Pericardium fibroblast (primary cell): Measurements from ENCODE around the gene SARS1. TPM values are rescaled to one million over a fixed set of nuclear protein-coding genes. Genes with fewer than 3 reads are reported as not detected.

Source experiments
- total RNA-seq: library from RNA; depleted of rRNA; stranded (reverse); fragments of >200 nt; gene quantifications from 2 replicates; pipeline ENCODE4 v1.2.3, GENCODE V29; 2015

SARS1 gene
- 220 and 297 TPM in 2 replicates for total RNA-seq

DNA sequence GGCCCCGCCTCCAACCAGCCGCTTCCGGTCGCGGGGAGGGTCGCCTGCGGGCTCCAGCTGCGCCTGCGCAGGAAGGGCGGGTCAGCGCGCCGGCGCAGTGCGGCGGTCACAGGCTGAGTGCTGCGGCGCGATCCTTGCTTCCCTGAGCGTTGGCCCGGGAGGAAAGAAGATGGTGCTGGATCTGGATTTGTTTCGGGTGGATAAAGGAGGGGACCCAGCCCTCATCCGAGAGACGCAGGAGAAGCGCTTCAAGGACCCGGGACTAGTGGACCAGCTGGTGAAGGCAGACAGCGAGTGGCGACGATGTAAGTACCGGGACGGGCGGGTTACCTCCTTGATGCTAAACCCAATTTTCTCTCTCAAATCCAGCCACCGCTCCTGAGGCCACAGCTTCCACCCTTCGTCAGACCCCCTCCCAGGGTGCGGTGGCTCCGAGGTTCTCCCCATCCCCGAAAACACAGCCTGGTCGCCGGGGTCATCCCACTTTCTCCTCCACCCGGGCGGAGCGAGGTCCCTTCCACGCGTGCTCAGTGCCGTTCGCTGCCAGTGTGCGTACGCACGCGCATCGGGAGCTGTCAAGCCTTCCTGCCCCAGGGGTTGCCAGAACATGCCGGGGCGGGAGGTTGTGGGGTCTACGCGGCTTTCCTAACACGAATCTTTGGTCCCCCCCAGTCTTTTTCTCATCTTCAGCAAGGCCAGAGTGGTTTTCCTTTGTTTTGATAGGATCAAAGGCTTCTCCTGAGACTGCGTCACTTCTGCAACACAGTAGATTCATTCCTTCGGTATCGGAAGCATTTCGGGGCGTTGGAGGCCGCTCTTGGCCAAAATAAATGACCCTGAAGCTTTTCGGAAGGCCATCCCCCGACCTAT lies at the start of gene SARS1:
SARS1 (plus strand) TSS at position 95 of the 870 bp plus-strand sequence; CDS start at position 170, 75 bp downstream.

DNA sequence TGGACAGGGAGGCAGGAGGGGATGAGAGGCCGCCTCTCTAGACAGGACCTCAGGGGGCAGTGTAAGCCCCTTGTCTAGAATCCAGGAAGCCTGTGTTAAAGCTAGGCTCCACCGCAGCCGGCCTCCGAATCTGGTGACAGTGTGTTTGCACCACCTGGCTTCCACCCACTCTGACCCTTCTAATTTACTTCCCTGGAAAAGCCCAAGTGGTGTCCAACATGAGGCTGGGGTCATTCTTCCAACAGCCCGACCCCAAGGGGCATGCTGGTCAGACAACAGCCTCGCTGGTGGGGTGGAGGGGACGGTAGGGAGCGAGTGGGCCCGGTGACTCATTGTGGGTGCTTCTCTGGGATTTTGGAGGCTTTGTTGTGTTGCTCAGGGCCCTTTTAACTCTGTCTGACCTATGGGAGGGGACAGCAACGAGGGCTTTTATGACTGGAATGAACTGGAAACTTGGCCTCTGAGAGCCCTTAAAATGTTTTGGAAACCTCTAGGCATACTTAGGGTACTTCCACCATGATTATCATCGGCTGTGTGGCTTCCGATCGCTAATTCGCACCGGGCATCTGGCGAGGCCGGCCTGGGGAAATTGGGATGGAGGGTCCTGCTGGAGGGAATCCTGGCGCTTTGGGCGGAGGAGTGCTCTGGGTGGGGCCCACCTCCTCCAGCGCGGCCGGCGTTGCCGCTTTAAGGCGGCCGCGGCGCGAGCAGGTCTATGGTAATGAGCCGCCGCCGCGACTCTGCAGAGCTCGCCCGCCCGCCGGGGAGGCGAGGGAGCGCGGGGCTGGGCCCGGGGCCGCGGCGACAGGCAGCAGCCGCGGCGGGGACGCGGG lies 35.3 kb downstream of the SARS1 start, which contains the start of gene CELSR2:
CELSR2 (plus strand) TSS at position 743 of the 833 bp plus-strand sequence. CDS start 541 bp downstream, outside the sequence.

GRCh38 chr1:109282952-109283747 lies 69.4 kb downstream of the SARS1 start, which contains the start of gene PSRC1:
TSS of gene PSRC1 (minus strand) at chr1:109283145.

Other genes starting within 250 kb of the SARS1 start
- 6.2 and 9.5 TPM in 2 replicates for gene WDR47, start 171.8 kb upstream of the SARS1 start, total RNA-seq
- 23.9 and 72.1 TPM in 2 replicates for gene TAF13, start 137.9 kb upstream of the SARS1 start, total RNA-seq
- gene TMEM167B, start 123.2 kb upstream of the SARS1 start, total RNA-seq = 16.3 and 22.6 TPM in 2 replicates
- gene ELAPOR1, start 99.8 kb upstream of the SARS1 start, total RNA-seq = not detected in 2 replicates
- gene CELSR2, start 35.6 kb downstream of the SARS1 start, total RNA-seq = 0.43 and 1.2 TPM in 2 replicates
- 5.3 and 9.9 TPM in 2 replicates for gene PSRC1, start 69.2 kb downstream of the SARS1 start, total RNA-seq
- gene MYBPHL, start 93.1 kb downstream of the SARS1 start, total RNA-seq = not detected in 2 replicates
- gene SORT1, start 184.0 kb downstream of the SARS1 start, total RNA-seq = 4.9 and 5.6 TPM in 2 replicates
- gene PSMA5, start 212.5 kb downstream of the SARS1 start, total RNA-seq = 28.9 and 32.3 TPM in 2 replicates